Left ventricle myocardium inferior (tissue), 1 donor: ENCODE results near the gene ARF3. TPM values are rescaled to one million over a fixed set of nuclear protein-coding genes. Genes with fewer than 3 reads are reported as not detected.

Experiments used
- DNase-seq: peaks from one replicate; pipeline ENCODE4 v3.0.0-alpha.2; 2020
- H3K27ac ChIP-seq: fragments of 200-600 bp; replicated peaks from 2 replicates; pipeline ENCODE4 v1.8.0; 2021
- H3K27me3 ChIP-seq: fragments of 200-600 bp; 2 replicates; pipeline ENCODE4 v1.8.0; 2021; ENCODE audit warnings: low read depth
- H3K36me3 ChIP-seq: fragments of 200-600 bp; 2 replicates; pipeline ENCODE4 v1.8.0; 2021
- H3K4me1 ChIP-seq: fragments of 200-600 bp; 2 replicates; pipeline ENCODE4 v1.8.0; 2021
- H3K4me3 ChIP-seq: fragments of 200-600 bp; 2 replicates; pipeline ENCODE4 v1.8.0; 2021; ENCODE audit warnings: mild to moderate bottlenecking, moderate library complexity
- H3K9me3 ChIP-seq: fragments of 200-600 bp; replicated peaks from 2 replicates; pipeline ENCODE4 v1.8.0; 2021
- CTCF ChIP-seq: fragments of 200-600 bp; IDR thresholded peaks from 2 replicates; pipeline ENCODE4 v1.8.0; 2021; ENCODE audit warnings: antibody characterized with exemption, mild to moderate bottlenecking, borderline replicate concordance
- intact Hi-C: fragments of 100-400 bp; cut with micrococcal nuclease; formaldehyde crosslinking; loops from one replicate; pipeline ENCODE4 v1.11.0; 2022
- total RNA-seq: library from RNA; stranded (reverse); fragmentation: NEBNext Ultra II Directional; extraction: Animal tissue kit (Norgen Biotek cat#: 25700); gene quantifications from one replicate; pipeline ENCODE4 v1.2.1, GENCODE V29; 2021
- donor health status: DM: no; HTN: yes; CAD: no; lungs with severe emphysema.

ARF3 gene
- total RNA-seq, 1 donor from 2014 or later: 49.6 TPM

- no peak for DNase-seq
- no peak overlapping the region for H3K27ac ChIP-seq
- no peaks in the 10 kb centered on the region for H3K36me3 ChIP-seq
- peaks cover 46% of the 10 kb centered on the region for H3K4me1 ChIP-seq
- H3K9me3 ChIP-seq: no peaks in the 10 kb centered on the region
- peak; percentile 79 for TF ChIP-seq CTCF
- intact Hi-C loops: no loop called here
- H3K27me3 ChIP-seq: peaks cover 100% of the 10 kb centered on the region
- peak overlapping the region; percentile 59 for H3K4me3 ChIP-seq
Observed at GRCh38 chr12:48977290-48978281, 20.3 kb upstream of the ARF3 start.

- H3K4me1 ChIP-seq: peaks cover 50% of the 10 kb centered on the region
- H3K4me3 ChIP-seq: no peak overlapping the region
- H3K36me3 ChIP-seq: no peaks in the 10 kb centered on the region
- TF ChIP-seq CTCF: peak; percentile 71
- peaks cover 100% of the 10 kb centered on the region for H3K27me3 ChIP-seq
- intact Hi-C loops: no loop called here
- no peaks in the 10 kb centered on the region for H3K9me3 ChIP-seq
- H3K27ac ChIP-seq: peak overlapping the region; percentile 11
- DNase-seq: peak; percentile 58
Observed at GRCh38 chr12:48973941-48974673, 16.8 kb upstream of the ARF3 start.

GRCh38 chr12:48973531-48973930 lies 16.2 kb upstream of the ARF3 start:
- DNase-seq: peak; percentile 65
- intact Hi-C loops: no loop called here
- peak overlapping the region; percentile 11 for H3K27ac ChIP-seq
- peaks cover 44% of the 10 kb centered on the region for H3K4me1 ChIP-seq
- TF ChIP-seq CTCF: no peak
- no peak overlapping the region for H3K4me3 ChIP-seq
- no peaks in the 10 kb centered on the region for H3K36me3 ChIP-seq
- H3K9me3 ChIP-seq: no peaks in the 10 kb centered on the region
- H3K27me3 ChIP-seq: peaks cover 99% of the 10 kb centered on the region

GRCh38 chr12:48972952-48973483 lies 15.7 kb upstream of the ARF3 start:
- H3K36me3 ChIP-seq: no peaks in the 10 kb centered on the region
- DNase-seq: no peak
- H3K9me3 ChIP-seq: no peaks in the 10 kb centered on the region
- H3K27ac ChIP-seq: peak overlapping the region; percentile 11
- peaks cover 39% of the 10 kb centered on the region for H3K4me1 ChIP-seq
- TF ChIP-seq CTCF: no peak
- intact Hi-C loops: no loop called here
- no peak overlapping the region for H3K4me3 ChIP-seq
- H3K27me3 ChIP-seq: peaks cover 98% of the 10 kb centered on the region

- H3K4me1 ChIP-seq: peaks cover 35% of the 10 kb centered on the region
Observed at GRCh38 chr12:48972213-48972951, 15.1 kb upstream of the ARF3 start.

More at GRCh38 chr12:48972213-48972951, 15.1 kb upstream of the ARF3 start:
- Histone ChIP-seq H3K4me3 (no peak overlapping the region), H3K27me3 (peaks cover 94% of the 10 kb centered on the region), H3K9me3 (no peaks in the 10 kb centered on the region), H3K27ac (no peak overlapping the region), H3K36me3 (no peaks in the 10 kb centered on the region)
- no peak for TF ChIP-seq CTCF
- no peak for DNase-seq
- intact Hi-C loops: no loop called here
